Motor neuron (in vitro differentiated cells): ENCODE results near the gene LTF. TPM values are rescaled to one million over a fixed set of nuclear protein-coding genes. Genes with fewer than 3 reads are reported as not detected.

ENCODE experiments used
- total RNA-seq, 8 experiments: library from RNA; unstranded; fragments of 300-600 nt; gene quantifications; 2 replicates each; pipeline versions ENCODE4 v1.2.3 to v1.2.4, GENCODE V29; 2022

Gene LTF
- total RNA-seq, 8 experiments from 2014 or later, result 0.04 to 8.1 (median 1.5) TPM; not detected in 2

Other genes starting within 250 kb of the LTF start
- under 1 TPM in 4 of 8 experiments, not detected in 4; 0.25 to 0.57 (median 0.36) TPM for gene CCR3, start 222.4 kb downstream of the LTF start, total RNA-seq
- under 1 TPM in 4 of 8 experiments, not detected in 4; 0.14 to 0.43 (median 0.23) TPM for gene CCR2, start 110.8 kb downstream of the LTF start, total RNA-seq
- under 1 TPM in 4 of 8 experiments, not detected in 4; 0.09 to 0.81 (median 0.40) TPM for gene CCR5, start 94.0 kb downstream of the LTF start, total RNA-seq
- under 1 TPM in 5 of 8 experiments, not detected in 3; 0.13 to 0.77 (median 0.50) TPM for gene CCRL2, start 57.6 kb downstream of the LTF start, total RNA-seq
- under 1 TPM in 1 of 8 experiments, not detected in 7; 0.28 TPM for gene RTP3, start 33.1 kb upstream of the LTF start, total RNA-seq
- 1 to 10 TPM in 3 of 8 experiments, under 1 TPM in 5; 0.05 to 3.7 (median 0.60) TPM for gene LRRC2, start 101.4 kb upstream of the LTF start, total RNA-seq
- gene FAM240A, start 147.6 kb upstream of the LTF start, total RNA-seq, result under 1 TPM in 1 of 8 experiments, not detected in 7; 0.28 TPM
- gene ALS2CL, start 228.8 kb upstream of the LTF start, total RNA-seq, result 1 to 10 TPM in 5 of 8 experiments, under 1 TPM in 3; 0.49 to 3.3 (median 1.5) TPM
- gene TMIE, start 236.5 kb upstream of the LTF start, total RNA-seq, result 1 to 10 TPM in 3 of 8 experiments, under 1 TPM in 3, not detected in 2; 0.25 to 2.6 (median 0.82) TPM